H54 (cell line): ENCODE measurements around the gene PRKCI.
"Not testable (repeated sequence)": the region's sequence is repeated elsewhere in the genome, so short reads cannot be mapped to it uniquely, and the experiment has no call there.

Source experiments
- DNase-seq: peaks from one replicate; pipeline ENCODE4 v3.0.0; 2011; ENCODE audit warnings: low spot score, mixed read lengths; ENCODE audit not compliant: insufficient read length
- FAIRE-seq: peaks from 3 replicates; lab custom pipeline; 2011; peaks lifted over from hg19 to GRCh38; lab: Jason Lieb, UNC
- POLR2A ChIP-seq: IDR thresholded peaks from 2 replicates; pipeline ENCODE4 v1.6.1; 2011; ENCODE audit warnings: low read depth, mild to moderate bottlenecking, low read length

The PRKCI gene

DNA sequence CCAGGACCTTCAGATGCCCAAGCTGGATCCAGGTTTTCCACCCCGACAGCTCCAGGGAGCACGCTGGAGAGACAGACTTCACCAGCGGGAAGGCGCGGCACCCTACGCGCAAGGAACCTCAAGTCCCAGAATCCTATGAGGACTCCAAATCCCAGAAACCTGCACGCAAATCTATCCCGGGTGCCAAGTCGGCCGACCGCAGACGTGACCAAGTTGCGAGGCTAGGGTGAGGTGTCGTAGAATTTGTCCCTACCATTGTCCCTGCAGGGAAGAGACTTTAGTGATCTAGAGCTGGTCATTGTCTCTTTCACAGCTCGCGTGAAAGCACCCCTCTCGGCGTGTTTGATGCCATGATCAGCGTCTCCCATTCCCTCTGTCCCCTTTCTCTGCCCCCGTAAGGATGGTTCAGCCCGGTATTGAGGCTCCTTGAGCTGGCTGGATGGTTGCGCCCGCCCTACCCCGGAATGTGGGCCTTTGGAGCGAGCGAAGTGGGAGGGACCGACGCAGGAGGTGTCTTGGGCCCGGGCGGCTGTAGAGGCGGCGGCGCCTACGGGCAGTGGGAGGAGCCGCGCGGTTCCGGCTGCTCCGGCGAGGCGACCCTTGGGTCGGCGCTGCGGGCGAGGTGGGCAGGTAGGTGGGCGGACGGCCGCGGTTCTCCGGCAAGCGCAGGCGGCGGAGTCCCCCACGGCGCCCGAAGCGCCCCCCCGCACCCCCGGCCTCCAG is at the start of gene PRKCI:
Gene PRKCI (plus strand): TSS at position 501 of the 723 bp plus-strand sequence. CDS start 246 bp downstream, outside the sequence.
- TF ChIP-seq POLR2A: peak; percentile 85
- DNase-seq (peak; percentile 89), FAIRE-seq (peak; percentile 94)

DNA sequence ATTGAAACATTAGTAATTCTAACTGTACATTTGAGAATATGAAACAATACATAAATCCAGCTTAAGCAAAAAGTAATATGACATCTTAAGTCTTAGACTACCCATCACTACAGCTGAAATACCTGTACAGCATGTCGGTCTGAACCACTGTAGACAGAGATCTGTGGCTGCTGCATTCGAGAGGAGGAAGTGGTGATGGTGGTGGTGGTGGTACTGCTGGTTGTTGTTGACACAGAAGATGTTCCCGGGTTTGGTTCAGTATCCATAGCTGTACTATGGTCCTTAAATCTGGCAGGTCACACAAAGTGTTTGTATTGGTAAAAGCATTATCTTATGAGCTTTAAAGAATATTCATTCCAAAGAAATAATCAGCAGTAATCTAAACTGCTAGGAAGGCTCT is 43.6 kb upstream of the PRKCI start:
- FAIRE-seq (no peak), DNase-seq (no peak)
- no peak for TF ChIP-seq POLR2A

DNA sequence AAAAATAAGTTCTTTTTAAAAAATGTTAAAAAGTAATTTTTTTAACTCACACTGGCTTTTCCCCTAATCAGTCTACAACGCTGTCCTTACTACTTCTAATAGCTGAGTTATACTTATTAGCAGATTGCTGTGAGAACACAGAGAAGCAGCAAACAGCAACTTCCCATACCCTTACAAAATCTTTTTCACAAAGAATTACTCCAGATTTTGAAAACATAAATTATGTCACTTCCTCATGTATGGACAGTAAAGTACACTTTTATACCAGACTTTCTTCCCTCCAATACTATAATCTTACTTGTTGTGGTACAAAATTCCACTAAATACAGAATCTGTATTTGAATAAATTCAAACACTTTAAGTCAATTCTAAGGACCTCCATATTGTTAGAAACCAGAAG is 42.8 kb upstream of the PRKCI start:
- no peak for DNase-seq
- TF ChIP-seq POLR2A: no peak
- no peak for FAIRE-seq

DNA sequence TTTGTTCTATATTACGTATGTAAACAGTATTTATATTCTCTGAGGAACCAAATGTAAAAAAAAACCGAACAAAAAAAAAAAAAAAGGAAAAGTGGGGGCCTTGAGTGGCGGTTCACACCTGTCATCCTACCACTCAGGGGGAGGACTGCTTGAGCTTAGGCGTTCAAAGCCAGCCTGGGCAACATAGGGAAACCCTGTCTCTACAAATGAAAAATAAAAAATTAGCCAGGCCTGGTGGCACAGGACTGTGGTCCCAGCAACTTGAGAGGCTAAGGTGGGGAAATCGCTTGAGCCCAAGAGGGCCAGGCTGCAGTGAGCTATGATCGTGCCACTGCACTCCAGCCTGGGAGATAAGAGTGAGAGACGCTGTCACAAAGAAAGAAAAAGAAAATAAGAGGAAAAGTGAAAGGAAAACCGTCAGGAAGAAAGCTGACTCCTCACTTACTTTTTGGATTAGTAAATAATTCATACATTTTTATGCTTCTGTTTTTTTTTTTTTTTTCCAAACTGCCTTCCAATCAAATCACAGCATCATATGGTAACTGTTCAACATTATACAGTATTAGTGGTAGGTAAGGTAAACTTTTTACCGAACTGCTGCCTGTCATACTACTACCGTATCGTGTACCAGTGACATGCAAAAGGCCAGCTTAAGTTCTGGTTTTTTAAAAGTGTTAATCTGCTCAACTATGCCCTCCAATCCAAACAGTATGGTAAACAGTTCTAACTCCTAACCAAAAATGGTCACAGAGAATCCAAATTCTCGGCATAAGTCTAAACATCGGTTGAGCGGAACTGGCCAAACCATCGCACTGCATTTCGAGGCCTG is 41.9 kb upstream of the PRKCI start:
- FAIRE-seq: no peak
- TF ChIP-seq POLR2A: no peak
- DNase-seq: no peak

DNA sequence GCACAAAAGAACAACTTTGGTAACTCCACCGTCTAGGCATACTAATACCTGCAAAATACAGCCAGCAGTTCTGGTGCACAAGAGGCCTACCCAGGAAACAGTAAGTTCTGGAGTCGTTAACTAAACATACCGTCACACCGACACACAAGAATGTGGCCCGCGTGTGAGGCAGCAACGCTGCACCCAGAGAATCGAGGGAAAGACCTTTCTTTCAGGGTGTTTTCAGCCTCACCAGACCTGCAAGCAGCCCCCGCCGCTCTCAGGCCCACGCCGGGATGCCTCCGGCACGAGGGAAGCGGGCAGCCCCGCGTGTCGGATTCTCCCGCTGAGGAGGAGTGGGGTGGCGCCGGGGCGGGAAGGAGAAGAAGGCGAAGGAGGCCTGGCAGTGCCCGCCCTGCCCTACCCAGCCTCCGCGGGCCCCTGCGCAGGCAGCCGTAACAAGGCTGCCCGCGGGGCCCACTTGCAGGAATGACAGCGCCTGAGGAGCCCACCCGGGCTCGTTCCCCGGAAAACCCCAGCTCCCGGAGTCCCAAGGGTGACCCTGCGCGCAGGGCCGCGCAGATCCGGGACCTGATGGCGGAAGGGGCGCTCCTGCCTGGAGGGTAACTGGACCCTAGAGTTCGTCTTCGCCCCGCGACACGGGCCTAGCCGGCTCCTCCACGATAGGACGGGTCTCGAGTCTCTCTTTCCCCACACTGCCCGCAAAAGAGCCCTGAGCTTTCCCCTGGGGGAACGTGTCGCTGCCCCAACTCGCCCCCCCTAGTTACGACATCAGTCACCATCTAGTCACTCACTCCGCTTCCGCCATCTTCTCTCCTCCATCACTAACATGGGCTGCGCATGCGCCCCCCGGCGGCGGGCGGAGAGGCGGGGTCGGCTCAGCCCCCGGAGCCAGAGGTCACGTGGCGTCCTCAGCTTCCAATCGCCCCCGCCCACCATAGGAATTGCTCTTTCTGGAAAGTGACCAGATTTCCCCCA is 41.0 kb upstream of the PRKCI start, which contains the start of gene PHC3:
Gene PHC3 (minus strand): TSS at position 826 of the 978 bp plus-strand sequence. CDS start 18 bp downstream, at position 808.
- FAIRE-seq: peak; percentile 52
- DNase-seq: peak; percentile 88
- peak; percentile 84 for TF ChIP-seq POLR2A

DNA sequence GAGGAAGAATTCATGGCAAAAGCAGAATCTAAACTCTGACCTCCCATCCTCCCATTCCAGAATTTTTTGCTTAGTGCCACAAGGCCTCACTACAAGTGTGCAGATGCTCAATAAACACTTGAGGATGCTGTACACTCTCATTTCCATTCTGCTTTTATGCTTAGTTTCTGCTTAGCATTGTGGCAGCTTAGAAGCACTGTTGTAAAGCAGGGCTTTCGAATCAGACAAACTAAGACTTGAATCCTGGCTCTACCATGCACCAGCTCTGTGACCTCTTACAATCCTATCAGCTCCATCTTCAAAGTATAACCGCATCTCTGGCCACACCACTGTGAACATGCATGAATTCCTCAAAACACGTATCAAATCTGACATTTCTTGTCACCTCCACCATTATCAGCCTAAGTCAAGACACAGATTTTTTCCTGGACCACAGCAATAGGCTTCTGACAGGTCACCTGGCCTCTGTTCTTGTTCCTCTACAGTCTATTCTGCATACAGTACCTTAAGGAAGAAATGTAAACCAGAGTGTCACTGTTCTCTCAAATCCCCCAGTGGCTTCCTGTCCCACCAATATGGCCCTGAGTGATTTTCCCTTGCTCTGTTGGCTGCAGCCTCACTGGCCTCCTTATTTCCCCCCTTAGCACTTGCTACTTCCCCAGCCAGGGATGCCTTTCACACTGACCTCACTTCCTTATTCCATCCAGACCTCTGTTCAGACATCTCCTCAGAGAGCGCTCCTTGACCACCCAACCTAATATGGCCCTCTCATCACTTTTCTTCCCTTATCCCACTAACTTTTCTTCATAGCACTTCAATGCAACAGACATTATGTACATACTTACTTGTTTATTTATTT is 32.6 kb upstream of the PRKCI start:
- TF ChIP-seq POLR2A: no peak

DNA sequence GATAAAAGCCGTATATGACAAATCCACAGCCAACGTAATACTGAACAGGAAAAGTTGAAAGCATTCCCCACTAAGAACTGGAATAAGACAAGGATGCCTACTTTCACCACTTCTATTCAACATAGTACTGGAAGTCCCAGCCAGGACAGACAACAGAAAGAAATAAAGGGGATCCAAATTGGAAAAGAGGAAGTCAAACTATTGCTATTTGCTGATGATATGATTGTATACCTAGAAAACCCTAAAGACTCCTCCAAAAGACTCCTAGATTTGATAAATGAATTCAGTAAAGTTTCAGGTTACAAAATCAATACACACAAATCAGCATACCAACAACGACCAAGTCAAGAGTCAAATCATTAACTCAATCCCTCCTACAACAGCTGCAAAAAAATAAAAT is 26.5 kb upstream of the PRKCI start:
- FAIRE-seq, DNase-seq: not testable (repeated sequence)

More for the DNA sequence above, 32.6 kb upstream of the PRKCI start:
- no peak for FAIRE-seq
- DNase-seq: no peak

DNA sequence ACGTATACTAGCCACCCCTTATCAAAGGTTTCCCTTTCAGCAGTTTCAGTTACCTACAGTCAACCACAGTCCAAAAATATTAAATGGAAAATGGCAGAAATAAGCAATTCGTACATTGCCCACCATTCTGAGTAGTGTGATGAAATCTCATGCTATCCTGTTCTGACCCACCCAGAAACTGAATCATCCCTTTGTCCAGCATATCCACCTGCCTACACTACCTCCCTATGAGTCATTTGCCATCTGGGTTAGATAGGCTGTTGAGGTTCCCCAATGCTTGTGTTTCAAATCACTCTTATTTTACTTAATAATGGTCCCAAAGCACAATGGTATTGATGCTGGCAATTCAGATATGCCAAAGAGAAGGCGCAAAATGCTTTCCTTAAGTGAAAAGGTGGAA is 25.4 kb upstream of the PRKCI start:
- FAIRE-seq: peak; percentile 76
- no peak for TF ChIP-seq POLR2A
- DNase-seq: no peak

DNA sequence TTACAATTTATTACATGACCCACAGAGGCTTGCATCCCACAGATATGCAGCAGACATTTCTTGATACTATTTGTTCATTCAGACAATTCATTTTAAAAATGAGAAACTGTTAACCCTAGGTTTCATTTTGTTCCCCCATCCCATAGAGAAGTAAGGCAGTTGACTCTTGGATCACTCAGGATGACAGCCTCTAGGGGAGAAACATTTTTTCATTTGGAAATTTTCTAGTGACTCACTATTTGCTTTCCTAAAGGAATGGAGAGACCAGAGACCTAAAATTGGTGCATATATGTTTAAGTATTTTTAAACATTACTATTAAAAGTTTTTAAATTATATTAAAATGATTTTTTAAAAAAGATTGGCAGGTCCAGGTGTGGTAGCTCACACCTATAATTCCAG is 21.2 kb upstream of the PRKCI start:
- FAIRE-seq (no peak), DNase-seq (no peak)
- TF ChIP-seq POLR2A: no peak

DNA sequence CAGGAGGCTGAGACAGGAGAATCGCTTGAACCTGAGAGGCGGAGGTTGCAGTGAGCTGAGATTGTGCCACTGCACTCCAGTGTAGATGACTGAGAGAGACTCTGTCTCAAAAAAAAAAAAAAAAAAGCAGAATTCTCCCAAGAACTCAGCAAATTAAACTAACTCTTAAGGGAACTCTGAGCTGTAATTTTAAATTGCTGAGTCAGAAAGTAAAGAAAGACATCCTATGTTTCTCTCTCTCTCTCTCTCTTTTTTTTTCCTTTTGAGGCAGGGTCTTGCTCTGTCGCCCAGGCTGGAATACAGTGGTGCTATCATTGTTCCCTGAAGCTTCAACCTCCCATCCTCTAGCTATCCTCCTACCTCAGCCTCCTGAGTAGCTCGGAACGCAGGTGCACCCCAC is 20.7 kb upstream of the PRKCI start:
- TF ChIP-seq POLR2A: no peak
- DNase-seq: no peak
- no peak for FAIRE-seq

DNA sequence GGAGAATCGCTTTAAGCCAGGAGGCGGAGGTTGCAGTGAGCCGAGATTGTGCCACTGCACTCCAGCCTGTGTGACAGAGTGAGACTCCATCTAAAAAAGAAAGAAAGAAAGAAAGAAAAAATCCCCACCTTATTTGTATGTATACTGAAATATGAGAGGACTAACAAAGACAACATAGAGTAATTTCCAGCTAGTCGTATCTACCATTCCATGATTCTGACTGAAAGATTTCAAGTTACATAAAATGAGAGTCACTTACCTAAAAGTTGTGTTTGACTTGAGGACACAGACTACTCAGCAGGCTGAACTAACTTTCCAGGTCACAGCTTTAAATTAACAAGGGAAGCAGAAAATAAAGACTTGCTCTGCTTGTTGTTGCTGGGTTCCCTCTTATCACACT is 18.8 kb upstream of the PRKCI start:
- DNase-seq: no peak
- FAIRE-seq: no peak
- no peak for TF ChIP-seq POLR2A

DNA sequence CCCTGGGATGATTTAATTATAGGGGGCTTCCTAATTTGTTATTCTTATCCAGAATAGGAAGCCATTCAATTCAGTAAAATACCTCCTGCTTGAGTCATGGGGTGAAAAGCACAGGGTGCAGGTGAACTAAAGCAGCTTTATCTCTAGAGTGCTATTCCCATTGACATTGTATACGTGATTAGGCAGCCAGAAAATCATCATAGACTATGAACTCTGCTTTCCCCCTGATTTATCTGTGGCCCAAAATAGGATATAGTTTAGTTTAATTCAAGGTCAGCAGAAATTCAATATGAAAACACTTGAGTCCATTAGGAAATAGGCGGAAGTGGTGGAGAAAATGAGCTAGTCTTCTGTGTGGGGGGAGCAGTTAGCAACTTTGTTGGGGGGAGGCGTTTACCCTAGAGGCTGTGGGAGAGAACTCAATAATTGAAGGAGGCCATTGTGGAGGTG is 18.2 kb upstream of the PRKCI start:
- TF ChIP-seq POLR2A: no peak
- FAIRE-seq: no peak
- DNase-seq: no peak
